Activated CD4-positive, alpha-beta T cell treated with anti-CD3 and anti-CD28 coated beads, Interleukin-2, amount 50 U/mL, for 1 hour (primary cell): ENCODE results near the gene ATP5PB.

Experiments
- DNase-seq: peaks from one replicate; pipeline ENCODE4 v3.0.0-alpha.2; 2020

ATP5PB gene

GRCh38 chr1:111509997-111510375, 60.7 kb downstream of the ATP5PB start:
- DNase-seq, result no peak

- DNase-seq, result no peak
These were observed 62.1 kb downstream of the ATP5PB start for GRCh38 chr1:111511370-111511769.
